SH-SY5Y (cell line): ENCODE measurements around the gene FAAP20.

ENCODE experiments used
- GATA2 ChIP-seq: IDR thresholded peaks from 2 replicates; pipeline ENCODE4 v1.6.1; 2011; ENCODE audit warnings: mild to moderate bottlenecking, low read depth, low read length
- GATA3 ChIP-seq: IDR thresholded peaks from 2 replicates; pipeline ENCODE4 v1.6.1; 2011; ENCODE audit warnings: low read depth, mild to moderate bottlenecking, low read length, moderate library complexity

The FAAP20 gene

DNA sequence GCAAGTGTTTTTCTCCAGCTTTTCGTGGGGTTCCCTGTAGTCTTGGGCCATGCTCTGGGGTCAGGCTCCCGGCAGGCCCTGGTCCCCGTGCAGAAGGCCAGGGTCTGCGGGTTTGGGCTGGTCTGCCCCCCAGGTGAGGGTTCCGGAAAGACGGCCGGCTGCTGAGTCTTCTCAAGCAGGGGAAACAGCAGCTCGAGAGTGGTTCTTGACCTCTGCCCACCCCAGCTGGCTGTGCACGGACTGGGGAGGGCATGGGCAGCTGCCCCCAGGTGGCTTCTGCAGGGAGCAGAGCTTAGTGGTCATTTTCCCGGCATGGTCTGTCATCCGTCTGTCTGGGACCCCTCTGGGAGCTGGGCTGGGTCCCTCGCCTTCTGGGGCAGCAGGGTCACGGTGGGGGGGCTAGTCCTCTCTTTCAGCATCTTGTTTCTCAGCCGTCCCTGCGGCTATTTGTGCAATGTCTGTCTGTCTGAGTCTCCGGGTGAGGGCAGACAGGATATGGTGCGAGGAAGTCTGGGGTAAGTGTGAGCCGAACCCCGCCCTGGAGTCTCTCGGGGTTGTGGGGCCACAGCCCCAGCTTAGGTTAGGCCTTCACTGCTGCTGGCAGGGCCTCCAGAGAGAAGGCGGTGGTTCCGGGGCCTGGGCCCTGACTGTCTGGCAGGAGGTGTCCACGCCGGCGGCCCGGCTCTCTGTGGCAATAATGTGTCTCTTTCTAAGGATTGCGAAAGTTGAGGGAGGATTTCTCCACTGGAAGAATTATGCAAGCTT, 39.6 kb upstream of the FAAP20 start:
- TF ChIP-seq GATA3, result no peak
- TF ChIP-seq GATA2, result no peak

DNA sequence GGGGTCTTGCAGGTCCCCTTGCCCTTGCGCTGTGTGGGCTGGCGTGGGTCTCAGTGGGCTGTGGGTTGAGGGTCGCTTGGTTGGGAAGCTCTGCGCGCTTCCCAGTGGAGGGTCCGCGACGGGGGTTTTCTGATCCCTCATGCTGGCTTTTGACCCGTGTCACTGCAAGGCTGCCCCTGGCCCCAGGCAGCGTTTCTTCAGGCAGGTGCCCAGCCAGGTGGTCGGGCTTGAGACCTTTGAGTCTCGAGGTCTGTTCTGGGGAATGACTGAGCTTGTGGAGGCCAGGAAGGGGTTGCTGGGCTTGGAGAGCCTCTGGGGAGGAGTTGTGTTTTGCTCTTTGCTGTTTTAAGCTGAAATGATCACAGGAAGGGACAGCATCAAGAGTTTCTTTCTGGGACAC, 38.9 kb upstream of the FAAP20 start:
- TF ChIP-seq GATA3, result no peak
- no peak for TF ChIP-seq GATA2

DNA sequence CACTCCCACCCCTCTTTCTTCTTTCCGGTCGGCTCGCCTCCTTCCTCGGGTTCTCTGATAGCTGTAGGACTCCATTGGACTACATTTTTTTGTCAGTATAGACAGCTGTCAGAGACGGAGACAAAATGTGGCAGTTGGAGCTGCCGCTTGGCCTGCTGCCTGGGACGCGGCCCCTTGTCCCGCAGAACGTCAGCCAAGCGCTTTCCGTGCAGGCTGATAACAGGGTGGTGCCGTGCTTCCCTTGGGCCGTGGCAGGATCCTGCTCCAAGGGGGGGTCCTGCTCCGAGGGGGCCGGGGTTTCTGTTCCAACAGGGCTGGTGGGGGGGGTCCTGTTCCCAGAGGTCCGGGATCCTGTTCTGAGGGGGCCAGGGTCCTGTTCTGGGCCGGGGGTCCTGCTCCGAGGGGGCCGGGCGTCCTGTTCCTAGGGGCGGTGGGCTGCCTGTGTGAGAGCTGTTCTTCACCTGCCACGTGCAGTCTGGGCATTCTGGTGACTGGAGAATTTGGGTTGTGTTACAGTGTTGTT, 38.4 kb upstream of the FAAP20 start:
- TF ChIP-seq GATA2, result no peak

GRCh38 chr1:2232255-2232915, 37.8 kb upstream of the FAAP20 start:
- TF ChIP-seq GATA2, result no peak
- no peak for TF ChIP-seq GATA3

DNA sequence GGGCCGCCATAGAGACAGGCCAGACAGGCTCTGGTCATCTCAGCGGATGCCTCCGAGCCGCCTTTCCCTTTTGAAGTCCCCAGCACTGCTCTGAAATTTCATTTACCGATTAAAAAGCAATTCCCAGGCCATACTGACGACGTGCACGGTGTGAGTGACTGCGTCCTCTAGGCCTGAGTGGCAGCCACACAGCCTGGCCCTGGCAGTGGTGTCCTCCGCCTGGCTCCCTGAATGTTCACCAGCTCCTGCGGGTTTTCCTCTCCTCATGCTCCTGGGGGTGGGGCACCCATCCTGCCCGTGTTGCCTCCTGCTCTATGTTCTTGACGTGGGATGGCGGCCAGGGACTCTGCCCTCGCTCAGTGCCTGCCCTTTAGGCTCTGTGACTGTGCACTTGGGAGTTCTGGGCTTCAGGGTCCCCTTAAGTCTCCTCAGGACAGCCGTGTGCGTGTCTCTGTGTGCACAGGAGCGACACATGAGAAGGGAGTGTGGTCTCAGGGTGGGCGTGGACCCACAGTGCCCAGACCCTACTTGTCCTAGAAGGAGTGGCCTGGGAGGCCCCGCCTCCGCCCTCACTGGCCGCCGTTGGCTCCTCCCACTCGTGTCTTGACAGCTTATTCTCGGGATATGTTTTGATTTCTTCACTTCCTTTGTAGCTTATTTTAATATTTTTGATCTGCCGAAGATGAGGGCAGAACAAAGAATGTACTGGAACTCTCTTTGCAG, 37.1 kb upstream of the FAAP20 start:
- TF ChIP-seq GATA3, result no peak
- TF ChIP-seq GATA2, result no peak

GRCh38 chr1:2230781-2231531, 36.4 kb upstream of the FAAP20 start:
- TF ChIP-seq GATA2, result no peak
- no peak for TF ChIP-seq GATA3

DNA sequence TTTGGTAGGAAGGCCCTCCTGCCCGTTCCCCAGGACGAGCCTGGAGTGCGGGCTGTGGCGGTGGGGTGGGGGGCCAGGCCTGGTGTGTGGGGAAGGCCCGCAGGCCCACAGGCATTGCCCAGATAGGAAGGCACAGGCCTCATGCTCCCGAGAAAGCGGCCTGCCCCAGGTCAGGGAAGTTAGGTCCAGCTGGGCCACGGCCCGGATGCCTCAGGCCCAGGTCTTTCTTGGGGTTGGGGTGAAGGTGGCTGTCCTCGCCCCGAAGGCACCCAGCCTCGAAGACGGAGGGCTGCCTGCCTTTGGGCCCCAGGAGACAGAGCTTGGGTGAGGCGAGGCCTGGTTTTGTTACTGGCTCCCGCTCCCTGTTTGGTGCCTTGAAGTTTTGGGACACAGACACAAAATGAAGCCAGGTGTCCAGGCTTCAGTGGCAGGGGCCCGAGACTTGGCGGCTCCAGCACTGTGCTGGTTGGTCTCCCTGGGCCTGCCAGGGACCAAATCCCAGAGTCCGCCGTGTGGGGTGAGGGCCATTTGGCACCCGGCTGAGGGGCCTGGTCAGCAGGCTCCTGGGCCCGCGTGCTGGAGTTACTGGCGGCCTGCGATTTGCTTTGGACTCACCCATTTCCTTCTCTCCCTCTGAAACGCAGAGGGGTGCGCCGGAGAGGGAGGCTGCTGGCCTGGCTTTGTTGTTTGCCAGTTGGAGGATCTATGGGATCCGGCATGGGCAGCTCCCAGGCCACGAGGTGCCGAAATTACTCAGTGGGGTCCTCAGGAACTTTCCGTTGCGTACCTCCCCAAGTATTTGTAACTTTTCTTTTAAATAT, 35.5 kb upstream of the FAAP20 start:
- TF ChIP-seq GATA3 (no peak), GATA2 (no peak)

DNA sequence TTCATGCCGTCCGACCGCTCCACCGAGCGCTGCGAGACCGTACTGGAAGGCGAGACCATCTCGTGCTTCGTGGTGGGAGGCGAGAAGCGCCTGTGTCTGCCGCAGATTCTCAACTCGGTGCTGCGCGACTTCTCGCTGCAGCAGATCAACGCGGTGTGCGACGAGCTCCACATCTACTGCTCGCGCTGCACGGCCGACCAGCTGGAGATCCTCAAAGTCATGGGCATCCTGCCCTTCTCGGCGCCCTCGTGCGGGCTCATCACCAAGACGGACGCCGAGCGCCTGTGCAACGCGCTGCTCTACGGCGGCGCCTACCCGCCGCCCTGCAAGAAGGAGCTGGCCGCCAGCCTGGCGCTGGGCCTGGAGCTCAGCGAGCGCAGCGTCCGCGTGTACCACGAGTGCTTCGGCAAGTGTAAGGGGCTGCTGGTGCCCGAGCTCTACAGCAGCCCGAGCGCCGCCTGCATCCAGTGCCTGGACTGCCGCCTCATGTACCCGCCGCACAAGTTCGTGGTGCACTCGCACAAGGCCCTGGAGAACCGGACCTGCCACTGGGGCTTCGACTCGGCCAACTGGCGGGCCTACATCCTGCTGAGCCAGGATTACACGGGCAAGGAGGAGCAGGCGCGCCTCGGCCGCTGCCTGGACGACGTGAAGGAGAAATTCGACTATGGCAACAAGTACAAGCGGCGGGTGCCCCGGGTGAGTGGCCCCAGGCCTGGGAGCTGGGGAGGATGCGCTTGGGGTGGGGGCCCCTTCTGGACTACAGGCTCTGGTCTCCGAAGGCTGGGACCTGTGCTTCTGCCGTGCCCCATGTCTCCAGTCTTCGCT, 34.7 kb upstream of the FAAP20 start:
- TF ChIP-seq GATA2, result no peak

GRCh38 chr1:2228694-2229036, 34.1 kb upstream of the FAAP20 start:
- TF ChIP-seq GATA3, result no peak
- TF ChIP-seq GATA2, result no peak

DNA sequence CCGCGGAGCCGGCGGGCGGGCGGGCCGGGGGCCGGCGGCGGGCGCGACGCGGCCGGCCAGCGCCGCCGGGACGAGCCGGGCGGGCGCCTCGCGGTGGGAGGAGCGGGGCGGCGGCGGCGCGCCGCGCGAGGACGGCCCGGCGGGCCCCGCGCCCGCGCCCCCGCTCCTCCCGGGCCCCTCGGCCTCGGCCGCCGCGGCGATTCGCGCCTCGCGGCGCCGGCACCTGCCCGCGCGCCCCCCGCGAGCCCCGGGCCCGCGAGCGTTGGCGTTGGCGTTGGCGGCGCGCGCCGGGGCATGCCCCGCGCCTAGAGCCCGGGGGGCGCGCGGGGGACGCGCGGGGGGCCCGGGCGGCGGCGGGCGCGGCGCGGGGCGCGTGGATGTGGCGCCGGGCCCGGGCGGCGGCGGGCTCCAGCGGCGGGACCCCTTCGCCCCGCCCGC, 33.6 kb upstream of the FAAP20 start, which contains the start of gene SKI:
Gene SKI (plus strand): TSS at position 163 of the 438 bp plus-strand sequence. CDS start 448 bp downstream, outside the sequence.
- TF ChIP-seq GATA3, result no peak
- no peak for TF ChIP-seq GATA2

- TF ChIP-seq GATA3, result no peak
- TF ChIP-seq GATA2, result no peak
These were observed 33.0 kb upstream of the FAAP20 start for GRCh38 chr1:2227346-2228156.
